GM19463 (cell line): ENCODE results near the gene ARHGEF37.

Experiments
- ATAC-seq: cut with Tn5 transposase; IDR thresholded peaks from one replicate; pipeline ENCODE4 v1.9.1; 2021; ENCODE audit warnings: mild to moderate bottlenecking, moderate library complexity; ENCODE audit not compliant: unreplicated experiment

ARHGEF37 gene

GRCh38 chr5:149622466-149622865 lies 41.2 kb downstream of the ARHGEF37 start:
- no peak for ATAC-seq

- no peak for ATAC-seq
Observed at GRCh38 chr5:149623473-149623872, 42.2 kb downstream of the ARHGEF37 start.

GRCh38 chr5:149627070-149627469 lies 45.8 kb downstream of the ARHGEF37 start:
- no peak for ATAC-seq

GRCh38 chr5:149628221-149628620 lies 46.9 kb downstream of the ARHGEF37 start:
- no peak for ATAC-seq

- ATAC-seq, result no peak
Observed at GRCh38 chr5:149628846-149629388, 47.6 kb downstream of the ARHGEF37 start.

GRCh38 chr5:149629421-149629820 lies 48.1 kb downstream of the ARHGEF37 start:
- ATAC-seq, result no peak

GRCh38 chr5:149630337-149630736 lies 49.0 kb downstream of the ARHGEF37 start:
- ATAC-seq, result no peak

- no peak for ATAC-seq
Observed at GRCh38 chr5:149631506-149631905, 50.2 kb downstream of the ARHGEF37 start.

GRCh38 chr5:149632311-149633251 lies 51.3 kb downstream of the ARHGEF37 start:
- no peak for ATAC-seq

- no peak for ATAC-seq
Observed at GRCh38 chr5:149633476-149634350, 52.4 kb downstream of the ARHGEF37 start.

GRCh38 chr5:149635394-149635793 lies 54.1 kb downstream of the ARHGEF37 start:
- no peak for ATAC-seq

- ATAC-seq, result no peak
Observed at GRCh38 chr5:149636191-149636860, 55.0 kb downstream of the ARHGEF37 start.

GRCh38 chr5:149636861-149637246 lies 55.6 kb downstream of the ARHGEF37 start:
- ATAC-seq, result no peak

GRCh38 chr5:149638136-149638535 lies 56.8 kb downstream of the ARHGEF37 start:
- no peak for ATAC-seq

- no peak for ATAC-seq
Observed at GRCh38 chr5:149638546-149639241, 57.4 kb downstream of the ARHGEF37 start.

- no peak for ATAC-seq
Observed at GRCh38 chr5:149639737-149640136, 58.4 kb downstream of the ARHGEF37 start.

GRCh38 chr5:149640350-149640999 lies 59.2 kb downstream of the ARHGEF37 start:
- ATAC-seq, result no peak

- ATAC-seq, result no peak
Observed at GRCh38 chr5:149641000-149641576, 59.8 kb downstream of the ARHGEF37 start.

- ATAC-seq, result no peak
Observed at GRCh38 chr5:149641600-149641999, 60.3 kb downstream of the ARHGEF37 start.
